Mesodermal cell (in vitro differentiated cells): ENCODE results near the gene CFAP221.

ENCODE experiments used
- H3K27ac ChIP-seq: 2 replicates; pipeline ENCODE4 v1.7.0; 2013; ENCODE audit warnings: mild to moderate bottlenecking, low read depth, low read length, moderate library complexity; ENCODE audit not compliant: severe bottlenecking
- H3K36me3 ChIP-seq: 2 replicates; pipeline ENCODE4 v1.7.1; 2013; ENCODE audit warnings: mild to moderate bottlenecking, low read length, moderate library complexity; ENCODE audit not compliant: control insufficient read depth, insufficient read depth
- H3K4me1 ChIP-seq: one replicate; pipeline ENCODE4 v1.7.1; 2013; ENCODE audit warnings: mild to moderate bottlenecking, low read length; ENCODE audit not compliant: insufficient read depth, control insufficient read depth, poor library complexity, severe bottlenecking
- H3K4me3 ChIP-seq: 2 replicates; pipeline ENCODE4 v1.7.0; 2013; ENCODE audit warnings: low read length, control low read depth, mild to moderate bottlenecking; ENCODE audit not compliant: insufficient read depth, poor library complexity, severe bottlenecking; ENCODE audit errors: extremely low read depth
- H3K9me3 ChIP-seq: 2 replicates; pipeline ENCODE4 v1.7.1; 2013; ENCODE audit warnings: mild to moderate bottlenecking, low read length, moderate library complexity; ENCODE audit not compliant: control insufficient read depth
- WGBS, 2 experiments: methylation state at CpG; one replicate each; pipeline ENCODE4 v1.1.5; 2013; ENCODE audit warnings: missing lambda C conversion rate in 2 of 2; ENCODE audit not compliant: insufficient coverage in 2 of 2; 5-methylcytosine and 5-hydroxymethylcytosine counted together

The CFAP221 gene

DNA sequence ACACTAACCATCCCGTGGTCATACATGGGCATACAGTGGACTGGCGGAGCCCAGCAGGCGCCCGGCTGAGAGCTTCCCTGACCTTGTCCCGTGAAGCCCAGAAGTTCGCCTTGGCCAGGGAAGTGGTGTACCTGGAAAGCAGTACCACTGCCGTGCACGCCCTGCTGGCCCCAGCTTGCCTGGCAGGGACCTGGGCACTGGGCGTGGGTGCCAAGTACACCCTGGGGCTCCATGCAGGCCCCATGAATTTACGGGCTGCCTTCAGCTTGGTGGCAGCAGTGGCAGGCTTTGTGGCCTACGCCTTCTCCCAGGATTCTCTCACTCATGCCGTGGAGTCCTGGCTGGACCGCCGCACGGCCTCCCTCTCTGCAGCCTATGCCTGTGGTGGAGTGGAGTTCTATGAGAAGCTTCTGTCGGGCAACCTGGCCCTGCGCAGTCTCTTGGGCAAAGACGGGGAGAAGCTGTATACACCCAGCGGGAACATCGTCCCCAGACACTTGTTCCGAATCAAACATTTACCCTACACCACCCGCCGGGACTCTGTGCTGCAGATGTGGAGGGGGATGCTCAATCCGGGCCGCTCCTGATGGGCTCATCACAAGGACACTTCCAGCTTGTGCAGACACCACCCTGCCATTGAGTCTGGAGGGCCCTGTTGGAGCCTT lies 137.1 kb downstream of the CFAP221 start:
- H3K9me3 ChIP-seq = no peaks in the 10 kb centered on the region
- H3K36me3 ChIP-seq = peaks cover 20% of the 10 kb centered on the region
- no peak overlapping the region for H3K4me3 ChIP-seq
- peaks cover 7% of the 10 kb centered on the region for H3K4me1 ChIP-seq
- 94 to 96% methylated on average over 11 to 16 of the region's 25 CpGs for WGBS, 2 experiments
- no peak overlapping the region for H3K27ac ChIP-seq

DNA sequence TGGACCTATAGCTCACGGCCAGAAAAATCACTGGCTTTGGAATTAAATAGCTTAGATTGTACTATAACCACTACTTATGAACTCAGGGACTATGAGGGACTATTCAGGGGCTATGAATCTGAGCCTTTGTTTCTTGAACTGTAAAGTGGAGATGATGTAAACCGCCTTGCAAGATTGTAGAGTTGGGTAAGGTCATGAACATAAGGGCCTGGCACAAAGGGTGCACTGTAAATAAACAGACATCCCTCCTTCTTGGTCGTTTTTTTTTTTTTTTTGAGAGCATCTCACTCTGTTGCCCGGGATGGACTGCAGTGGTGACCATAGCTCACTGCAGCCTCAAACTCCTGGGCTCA lies 137.6 kb downstream of the CFAP221 start:
- no peak overlapping the region for H3K4me3 ChIP-seq
- no peak overlapping the region for H3K27ac ChIP-seq
- no peaks in the 10 kb centered on the region for H3K9me3 ChIP-seq
- peaks cover 20% of the 10 kb centered on the region for H3K36me3 ChIP-seq
- peaks cover 7% of the 10 kb centered on the region for H3K4me1 ChIP-seq
- 83 to 93% methylated on average over 2 to 3 of the region's 4 CpGs for WGBS, 2 experiments

DNA sequence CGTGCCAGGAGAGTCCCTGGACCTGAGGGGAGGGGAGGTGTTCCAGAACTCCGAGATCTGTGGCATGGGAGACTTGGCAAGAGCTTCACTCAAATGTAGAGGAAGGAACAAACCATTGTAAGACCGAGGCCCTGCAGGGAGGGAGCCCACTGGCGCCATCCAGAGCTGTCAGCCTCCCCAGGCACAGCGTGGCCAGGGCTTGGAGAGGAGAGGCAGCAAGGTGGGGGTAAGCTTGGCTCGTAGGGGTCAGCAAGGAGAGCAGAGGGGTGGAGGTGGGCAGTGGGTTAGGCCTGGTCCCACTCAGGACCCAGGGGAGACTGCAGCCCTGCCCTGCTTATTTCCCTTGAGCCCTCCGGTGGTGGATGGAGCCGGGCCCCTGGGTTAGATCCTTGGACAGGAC lies 138.3 kb downstream of the CFAP221 start:
- WGBS, 2 experiments = 93 to 97% methylated on average over 8 of the region's 8 CpGs
- Histone ChIP-seq H3K27ac (no peak overlapping the region), H3K4me1 (peaks cover 7% of the 10 kb centered on the region), H3K4me3 (no peak overlapping the region), H3K36me3 (peaks cover 20% of the 10 kb centered on the region), H3K9me3 (no peaks in the 10 kb centered on the region)

- H3K36me3 ChIP-seq = peaks cover 20% of the 10 kb centered on the region
- H3K9me3 ChIP-seq = no peaks in the 10 kb centered on the region
- WGBS, 2 experiments = 76 to 93% methylated on average over 4 to 6 of the region's 7 CpGs
- no peak overlapping the region for H3K4me3 ChIP-seq
- H3K4me1 ChIP-seq = peaks cover 7% of the 10 kb centered on the region
- H3K27ac ChIP-seq = no peak overlapping the region
Observed at GRCh38 chr2:119683074-119683712, 138.9 kb downstream of the CFAP221 start.

DNA sequence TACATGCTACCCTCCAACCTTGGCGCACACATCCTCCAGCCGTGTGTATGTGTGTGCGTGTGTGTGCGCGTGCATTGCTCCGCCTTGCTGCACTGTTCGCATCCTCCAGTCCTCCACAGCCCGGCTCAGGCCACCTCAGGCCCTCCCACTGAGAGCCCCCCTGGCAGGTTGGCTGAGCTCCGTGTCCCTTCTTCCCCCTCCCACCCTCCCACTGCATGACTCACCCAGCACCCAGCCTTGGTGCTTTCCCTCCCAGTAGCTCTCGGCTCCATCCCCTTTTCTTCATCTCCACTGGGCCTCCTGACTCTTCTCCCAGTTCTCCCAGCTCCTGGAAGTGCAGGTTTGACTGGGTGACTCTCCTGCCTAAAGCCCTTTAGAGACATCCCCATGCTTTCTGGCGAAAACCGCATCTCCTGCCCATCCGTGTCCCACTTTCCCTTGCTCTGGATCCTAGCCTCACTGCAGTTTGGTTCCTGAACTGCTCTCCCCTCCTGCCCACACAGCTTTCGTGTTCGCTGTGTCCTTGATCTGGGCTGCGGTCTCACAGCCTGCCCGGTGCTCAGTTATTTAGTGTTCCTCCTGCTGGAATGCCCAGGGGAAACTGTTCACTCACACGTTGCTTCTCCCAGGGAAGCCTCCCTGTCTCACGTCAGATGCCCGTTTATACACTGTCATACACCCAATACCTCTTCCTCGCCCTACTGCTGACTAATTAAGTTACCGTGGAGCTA lies 139.6 kb downstream of the CFAP221 start:
- H3K27ac ChIP-seq = no peak overlapping the region

DNA sequence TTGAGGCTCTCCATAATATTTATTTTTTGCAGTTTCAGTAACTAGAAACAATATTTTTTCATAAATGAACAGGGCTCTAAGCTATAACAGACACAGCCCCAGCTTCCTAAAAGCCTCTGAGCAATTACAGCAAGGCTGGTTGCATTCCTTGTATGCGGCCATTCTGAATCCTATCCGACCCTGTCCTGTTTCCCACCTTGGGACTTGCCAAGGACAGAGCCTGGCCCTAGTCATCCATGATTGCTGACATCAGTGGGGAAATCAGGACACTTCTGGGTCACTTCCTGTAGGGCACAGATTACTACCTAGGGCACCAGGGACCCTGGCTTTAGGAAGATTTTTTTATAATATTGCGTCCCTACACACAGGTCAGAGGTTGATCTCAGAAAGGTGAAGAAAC lies 140.3 kb downstream of the CFAP221 start:
- Histone ChIP-seq H3K9me3 (no peaks in the 10 kb centered on the region), H3K4me1 (peaks cover 7% of the 10 kb centered on the region), H3K27ac (no peak overlapping the region), H3K36me3 (peaks cover 24% of the 10 kb centered on the region), H3K4me3 (no peak overlapping the region)
- WGBS, 2 experiments = 79 to 94% methylated on average over 2 to 3 of the region's 3 CpGs

More for the DNA sequence above, 139.6 kb downstream of the CFAP221 start:
- Histone ChIP-seq H3K4me1 (peaks cover 7% of the 10 kb centered on the region), H3K4me3 (no peak overlapping the region), H3K9me3 (no peaks in the 10 kb centered on the region), H3K36me3 (peaks cover 22% of the 10 kb centered on the region)
- WGBS, 2 experiments = 86 to 87% methylated on average over 15 to 21 of the region's 22 CpGs

GRCh38 chr2:119688616-119689015 lies 144.4 kb downstream of the CFAP221 start:
- peaks cover 4% of the 10 kb centered on the region for H3K36me3 ChIP-seq
- no peaks in the 10 kb centered on the region for H3K9me3 ChIP-seq
- H3K27ac ChIP-seq = no peak overlapping the region
- H3K4me1 ChIP-seq = no peaks in the 10 kb centered on the region
- H3K4me3 ChIP-seq = no peak overlapping the region
- WGBS, 2 experiments = 94 to 95% methylated on average over 11 to 12 of the region's 12 CpGs

DNA sequence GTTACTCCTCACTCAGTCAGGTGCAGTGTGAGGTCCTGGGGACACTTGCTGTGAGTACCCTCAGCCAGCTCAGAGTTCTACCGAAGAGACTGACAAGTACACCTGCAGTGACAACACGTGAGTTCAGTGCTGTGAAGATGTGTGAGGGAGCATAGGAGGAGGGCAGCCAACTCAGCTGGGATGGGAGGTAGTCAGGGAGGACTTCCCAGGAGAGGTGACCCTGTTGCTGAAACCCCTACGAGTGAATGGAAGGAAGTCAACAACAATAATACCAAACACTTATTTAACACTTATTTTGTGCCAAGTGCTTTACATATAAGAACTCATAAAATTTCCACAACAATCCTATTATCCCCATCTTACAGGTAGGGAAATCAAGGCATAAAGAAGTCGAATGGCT lies 145.0 kb downstream of the CFAP221 start:
- Histone ChIP-seq H3K9me3 (no peaks in the 10 kb centered on the region), H3K36me3 (peaks cover 4% of the 10 kb centered on the region), H3K4me3 (no peak overlapping the region), H3K27ac (no peak overlapping the region), H3K4me1 (peaks cover under 1% of the 10 kb centered on the region)
- 83 to 84% methylated on average over 2 to 3 of the region's 4 CpGs for WGBS, 2 experiments

GRCh38 chr2:119691189-119691588 lies 146.9 kb downstream of the CFAP221 start:
- Histone ChIP-seq H3K27ac (no peak overlapping the region), H3K9me3 (no peaks in the 10 kb centered on the region), H3K4me3 (no peak overlapping the region), H3K4me1 (peaks cover 13% of the 10 kb centered on the region), H3K36me3 (peaks cover 4% of the 10 kb centered on the region)
- WGBS, 2 experiments = 87 to 90% methylated on average over 2 to 4 of the region's 7 CpGs

GRCh38 chr2:119691651-119692245 lies 147.5 kb downstream of the CFAP221 start:
- Histone ChIP-seq H3K36me3 (peaks cover 4% of the 10 kb centered on the region), H3K4me3 (no peak overlapping the region), H3K4me1 (peaks cover 13% of the 10 kb centered on the region), H3K27ac (no peak overlapping the region), H3K9me3 (no peaks in the 10 kb centered on the region)
- WGBS, 2 experiments = 90% methylated on average over 10 to 11 of the region's 12 CpGs
